Measurements from ENCODE around the gene PTBP2.
"Not testable (repeated sequence)": the region's sequence is repeated elsewhere in the genome, so short reads cannot be mapped to it uniquely, and the experiment has no call there.

Gene PTBP2

DNA sequence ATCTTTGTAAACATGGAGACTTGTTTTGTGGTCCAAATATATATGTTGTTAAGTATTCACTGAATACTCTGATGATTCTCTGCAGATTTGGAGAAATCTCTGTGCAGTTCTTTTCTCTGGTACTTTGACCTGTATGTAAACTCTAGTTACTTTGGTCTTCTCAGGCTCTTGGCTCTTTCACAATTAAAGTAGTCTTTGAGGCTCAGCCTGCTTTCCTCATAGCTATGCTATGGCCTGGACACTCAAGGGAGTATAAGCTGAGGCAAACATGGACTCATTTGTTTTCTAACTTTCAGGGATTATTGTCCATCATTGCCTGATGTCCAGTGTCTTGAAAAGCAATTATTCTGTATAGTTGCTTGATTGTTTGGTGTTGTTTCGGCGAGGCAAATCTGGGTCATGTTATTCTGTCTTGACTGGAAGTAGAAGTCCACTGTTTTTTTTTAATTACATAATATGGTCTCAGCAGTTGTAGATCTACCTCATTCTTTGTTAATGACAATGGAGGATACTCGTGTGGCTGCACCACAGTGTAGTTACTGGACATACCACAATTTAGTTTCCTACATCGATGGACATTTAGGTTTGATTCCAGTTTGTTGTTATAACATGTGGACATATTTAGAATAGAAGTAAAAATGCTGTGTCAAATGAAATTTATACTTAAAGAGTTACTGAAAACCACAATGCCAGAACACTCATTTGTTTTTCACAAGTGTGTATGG lies 9.2 kb downstream of the PTBP2 start:
- no peak for DNase-seq (ENCODE audit: low spot score)

DNA sequence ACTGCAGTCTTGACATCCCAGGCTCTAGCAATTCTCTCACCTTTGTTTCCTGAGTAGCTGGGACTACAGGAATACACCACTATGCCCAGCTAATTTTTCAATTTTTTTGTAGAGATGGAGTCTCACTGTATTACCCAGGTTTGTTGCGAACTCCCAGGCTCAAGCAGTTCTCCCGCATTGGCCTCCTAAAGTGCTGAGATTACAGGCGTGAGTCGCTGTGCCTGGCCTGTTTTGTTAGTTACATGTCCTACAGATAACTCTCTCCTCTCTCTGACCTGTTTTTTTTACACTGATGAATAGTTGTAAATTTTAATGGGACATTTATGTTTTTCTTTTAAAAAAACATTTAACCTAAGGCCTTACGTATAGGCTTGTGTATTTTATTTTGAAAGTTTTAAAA lies 19.8 kb downstream of the PTBP2 start:
- no peak for DNase-seq (ENCODE audit: low spot score)

DNA sequence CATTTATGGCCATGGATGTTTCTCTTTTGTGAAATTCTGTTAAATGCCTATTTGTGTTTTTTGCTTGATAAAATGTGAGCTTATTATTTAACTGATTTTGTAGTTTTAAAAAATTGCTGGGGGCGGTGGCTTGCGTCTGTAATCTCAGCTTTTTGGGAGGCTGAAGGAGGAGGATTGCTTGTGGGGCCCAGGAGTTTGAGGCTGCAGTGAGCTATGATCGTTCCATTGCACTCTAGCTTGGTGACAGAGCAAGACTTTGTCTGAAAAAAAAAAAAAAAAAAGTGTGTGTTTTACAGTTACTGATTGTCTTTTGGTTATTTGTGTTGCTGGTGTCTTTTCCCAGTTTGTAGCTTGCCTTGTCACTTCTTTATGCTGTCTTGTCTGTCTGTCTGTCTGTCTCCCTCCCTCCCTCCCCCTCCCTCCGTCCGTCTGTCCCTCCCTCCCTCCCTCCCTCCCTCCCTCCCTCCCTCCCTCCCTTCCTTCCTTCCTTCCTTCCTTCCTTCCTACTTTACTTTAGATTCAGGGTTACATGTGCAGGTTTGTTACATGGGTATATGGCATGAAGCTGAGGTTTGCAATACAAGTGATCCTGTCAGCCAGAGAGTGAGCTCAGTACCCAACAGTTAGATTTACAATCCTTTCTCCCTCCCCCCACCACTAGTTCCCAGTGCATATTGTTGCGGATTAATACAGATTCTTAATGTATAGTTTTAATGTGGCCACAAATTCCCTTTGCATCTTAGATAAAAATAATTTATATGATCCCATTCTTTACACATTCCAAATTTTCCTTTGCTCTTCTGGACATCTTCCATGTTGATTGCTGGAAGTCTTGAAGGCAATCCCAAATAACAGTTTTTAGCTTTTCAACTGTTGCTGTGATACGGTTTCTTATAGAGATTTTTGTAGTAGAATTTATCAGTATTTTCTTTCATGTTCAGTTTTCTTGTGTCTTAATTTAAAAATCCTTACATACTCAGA lies 25.1 kb downstream of the PTBP2 start:
- no peak for DNase-seq (ENCODE audit: low spot score)

DNA sequence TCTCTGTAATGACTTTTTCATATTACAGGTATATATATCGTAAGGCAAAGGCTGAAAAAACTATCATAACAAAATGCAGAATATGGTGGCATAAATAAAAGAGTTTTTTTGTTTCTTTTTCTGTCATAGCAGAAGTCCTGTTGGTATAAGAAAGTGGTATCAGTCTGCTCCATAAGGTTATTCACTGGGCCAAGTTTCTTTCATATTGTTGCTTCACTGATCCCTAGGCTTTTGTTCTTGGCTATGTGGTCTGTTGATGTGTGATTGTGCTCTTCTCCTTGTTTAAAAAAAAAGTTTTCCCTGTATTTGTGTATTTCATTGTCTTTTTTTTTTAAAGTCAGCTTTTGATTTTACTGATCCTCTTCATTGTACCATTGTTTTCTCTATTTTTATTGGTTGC lies 26.0 kb downstream of the PTBP2 start:
- DNase-seq (ENCODE audit: low spot score): no peak

DNA sequence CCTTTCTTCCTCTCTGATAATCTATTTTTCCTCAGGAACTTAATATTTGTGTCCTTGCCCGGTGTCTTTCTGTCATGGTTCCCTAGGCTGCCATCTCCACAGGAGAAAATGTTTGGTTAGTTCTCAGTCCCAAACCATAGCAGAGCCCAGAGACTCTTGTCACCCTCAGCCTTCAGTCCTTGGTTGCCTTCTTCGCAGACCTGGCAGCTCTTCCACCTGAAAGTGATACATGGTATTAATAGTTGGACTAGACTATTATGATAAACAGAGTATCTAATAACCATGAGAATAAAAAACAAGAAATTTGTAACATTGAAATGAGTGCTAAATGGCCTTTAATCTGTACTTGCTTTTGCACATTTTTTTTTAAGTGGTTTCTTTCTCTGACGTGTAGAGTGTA lies 26.5 kb downstream of the PTBP2 start:
- no peak for DNase-seq (ENCODE audit: low spot score)

DNA sequence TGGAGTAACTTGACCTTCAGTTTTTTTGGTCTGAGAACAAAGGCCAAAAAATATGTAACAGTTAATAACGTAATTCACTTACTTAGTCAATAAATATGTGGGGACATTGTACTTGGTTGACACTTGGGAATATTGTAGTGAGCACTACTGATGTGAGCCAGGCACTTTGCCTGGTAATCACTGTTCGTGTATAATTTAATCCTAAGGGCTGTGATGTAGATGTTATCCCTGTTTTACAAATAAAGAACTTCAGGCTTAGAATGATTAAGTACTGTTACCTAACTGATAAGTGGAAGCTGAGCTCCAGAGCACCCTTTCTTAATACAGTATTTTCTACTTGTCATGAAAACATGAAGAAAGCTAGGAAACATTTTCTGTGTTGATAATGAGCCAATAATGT lies 28.0 kb downstream of the PTBP2 start:
- DNase-seq (ENCODE audit: low spot score): no peak

DNA sequence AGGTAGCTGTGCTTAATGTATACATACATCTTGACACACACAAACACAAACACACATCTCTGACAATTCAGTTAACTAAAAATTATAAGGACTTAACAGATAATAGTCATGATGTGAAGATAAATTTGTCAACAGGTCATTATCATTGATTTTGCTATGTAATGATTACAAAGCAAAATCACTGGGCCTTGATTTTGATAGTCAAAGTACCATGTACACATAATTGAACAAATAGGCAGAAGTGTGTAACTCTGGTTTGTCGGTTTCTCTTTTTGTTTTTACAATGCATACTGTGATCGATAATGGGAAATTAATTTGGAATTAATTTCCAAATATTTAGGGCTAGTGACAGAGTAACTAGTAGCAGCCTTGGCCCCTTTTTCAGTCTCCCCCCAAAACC lies 30.8 kb downstream of the PTBP2 start:
- DNase-seq (ENCODE audit: low spot score): no peak

DNA sequence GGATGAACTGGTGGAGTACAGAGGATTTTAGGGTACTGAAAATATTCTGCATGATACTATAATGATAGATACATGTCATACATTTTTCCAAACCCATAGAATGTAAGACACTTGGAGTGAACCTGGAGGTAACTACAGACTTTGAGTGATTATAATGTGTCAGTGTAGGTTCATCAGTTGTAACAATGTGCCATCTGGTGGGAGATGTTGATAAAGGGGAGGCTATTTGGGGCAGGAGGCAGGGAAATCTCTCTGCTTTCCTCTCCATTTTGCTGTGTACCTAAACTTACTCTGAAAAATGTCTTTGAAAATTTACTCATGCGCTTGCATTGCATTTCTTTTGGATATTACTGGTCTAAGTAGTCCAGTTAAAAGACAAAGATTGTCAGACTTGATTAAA lies 35.2 kb downstream of the PTBP2 start:
- no peak for DNase-seq (ENCODE audit: low spot score)

DNA sequence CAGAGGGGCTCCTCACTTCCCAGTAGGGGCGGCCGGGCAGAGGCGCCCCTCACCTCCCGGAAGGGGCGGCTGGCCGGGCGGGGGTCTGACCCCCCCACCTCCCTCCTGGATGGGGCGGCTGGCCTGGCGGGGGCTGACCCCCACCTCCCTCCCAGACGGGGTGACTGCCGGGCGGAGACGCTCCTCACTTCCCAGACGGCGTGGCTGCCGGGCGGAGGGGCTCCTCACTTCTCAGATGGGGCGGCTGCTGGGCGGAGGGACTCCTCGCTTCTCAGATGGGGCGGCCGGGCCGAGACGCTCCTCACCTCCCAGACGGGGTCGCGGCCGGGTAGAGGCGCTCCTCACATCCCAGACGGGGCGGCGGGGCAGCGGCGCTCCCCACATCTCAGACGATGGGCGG lies 41.0 kb downstream of the PTBP2 start:
- not testable (repeated sequence) for DNase-seq (ENCODE audit: low spot score)

DNA sequence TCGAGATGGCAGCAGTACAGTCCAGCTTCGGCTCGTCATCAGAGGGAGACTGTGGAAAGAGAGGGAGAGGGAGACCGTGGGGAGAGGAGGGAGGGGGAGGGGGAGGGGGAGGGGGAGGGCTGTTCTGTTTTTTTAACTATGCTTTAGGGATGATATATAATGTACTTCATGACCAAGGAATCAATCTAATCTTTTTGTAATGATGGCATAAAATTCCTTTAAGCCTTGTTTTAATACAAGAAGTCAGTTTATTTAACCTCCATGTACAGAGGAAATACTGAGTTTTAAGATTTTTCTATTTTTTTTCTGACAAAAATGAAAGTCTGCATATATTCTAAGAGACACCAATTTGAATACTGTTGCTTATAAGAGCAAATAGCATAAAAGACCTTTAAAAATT lies 41.9 kb downstream of the PTBP2 start:
- no peak for DNase-seq (ENCODE audit: low spot score)

DNA sequence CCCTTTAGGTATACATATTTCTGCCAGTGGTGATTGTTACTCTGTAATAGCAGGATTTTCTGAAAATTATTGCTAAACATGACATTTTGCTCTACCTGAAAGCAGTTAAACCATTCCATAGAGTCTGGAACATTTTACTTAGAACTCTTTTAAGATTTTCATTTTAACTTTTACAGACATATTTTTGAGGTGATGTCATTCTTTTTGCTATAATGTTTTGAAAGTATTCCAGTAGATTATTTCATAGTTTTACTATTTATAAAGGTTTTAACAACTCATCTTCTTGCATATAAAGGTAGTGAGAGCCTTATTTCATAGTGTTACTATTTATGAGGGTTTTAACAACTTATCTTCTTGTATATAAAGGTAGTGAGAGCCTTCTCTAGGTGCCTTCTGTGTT lies 42.9 kb downstream of the PTBP2 start:
- no peak for DNase-seq (ENCODE audit: low spot score)

DNA sequence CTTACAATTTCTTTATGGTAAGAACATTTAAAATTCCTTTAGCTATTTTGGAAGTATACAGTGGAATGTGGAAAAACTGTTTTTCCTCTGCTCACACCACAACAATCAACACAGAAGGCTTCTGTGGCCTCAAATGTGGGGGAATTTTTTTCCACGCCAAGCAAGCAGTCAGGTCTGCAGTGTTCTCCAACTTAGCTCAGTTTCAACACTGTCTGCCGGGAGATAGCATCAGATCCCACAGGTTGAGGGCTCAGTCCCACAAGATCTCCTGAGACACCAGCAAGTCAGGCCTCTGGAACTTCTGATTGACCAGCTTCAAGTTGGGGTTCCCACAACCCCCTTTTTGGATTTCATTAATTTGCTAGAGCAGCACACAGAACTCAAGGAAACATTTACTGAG lies 50.3 kb downstream of the PTBP2 start:
- no peak for DNase-seq (ENCODE audit: low spot score)

DNA sequence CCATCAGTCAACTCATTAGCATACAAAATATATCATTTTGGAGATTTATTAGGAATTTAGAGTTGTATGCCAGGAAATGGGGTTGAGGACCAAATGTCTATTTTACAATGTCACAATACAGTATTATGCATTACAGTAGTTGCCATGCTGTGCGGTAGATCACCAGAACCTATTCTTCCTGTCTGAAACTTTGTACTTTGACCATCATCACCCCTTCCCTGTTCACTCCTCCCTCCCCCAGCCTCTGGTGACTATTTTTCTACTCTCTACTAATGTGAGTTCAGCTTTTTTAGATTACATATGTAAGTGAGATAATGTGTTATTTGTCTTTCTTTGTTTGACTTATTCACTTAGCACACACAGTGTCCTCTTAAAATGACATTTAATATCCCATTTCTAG lies 50.8 kb downstream of the PTBP2 start:
- no peak for DNase-seq (ENCODE audit: low spot score)

DNA sequence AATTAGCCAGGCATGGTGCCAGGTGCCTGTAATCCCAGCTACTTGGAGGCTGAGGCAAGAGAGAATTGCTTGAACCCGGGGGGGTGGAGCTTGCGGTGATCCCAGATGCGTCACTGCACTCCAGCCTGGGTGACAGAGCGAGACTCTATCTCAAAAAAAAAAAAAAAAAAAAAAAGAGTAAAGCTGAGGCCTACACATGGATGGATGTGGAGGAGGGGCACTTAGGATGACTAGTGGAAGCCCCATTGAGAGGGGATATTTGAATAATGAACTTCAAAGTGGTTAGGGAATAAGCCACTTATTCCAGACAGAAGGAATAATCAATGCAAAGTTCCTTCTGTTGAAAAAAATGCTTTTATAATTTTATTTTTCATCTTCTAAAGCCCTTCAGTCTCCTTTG lies 51.4 kb downstream of the PTBP2 start:
- DNase-seq (ENCODE audit: low spot score): no peak

DNA sequence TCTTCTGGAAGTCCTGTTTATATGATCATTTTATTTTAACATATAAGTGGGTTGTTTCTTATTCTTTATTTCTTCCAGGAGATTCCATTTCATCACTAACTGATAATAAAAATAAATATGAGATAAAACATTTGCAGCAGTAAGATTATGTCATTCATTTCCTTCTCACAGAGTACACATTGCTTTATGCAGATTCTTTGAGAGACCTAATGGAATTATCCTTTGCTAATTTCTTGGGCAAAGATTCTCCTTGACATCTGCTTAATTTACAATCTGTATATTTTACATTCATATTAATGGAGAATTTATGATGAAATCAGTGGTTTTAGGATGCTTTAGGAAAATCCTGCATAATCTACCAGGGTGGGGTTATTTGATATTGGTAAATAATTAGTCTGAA lies 60.6 kb downstream of the PTBP2 start:
- DNase-seq (ENCODE audit: low spot score): no peak

DNA sequence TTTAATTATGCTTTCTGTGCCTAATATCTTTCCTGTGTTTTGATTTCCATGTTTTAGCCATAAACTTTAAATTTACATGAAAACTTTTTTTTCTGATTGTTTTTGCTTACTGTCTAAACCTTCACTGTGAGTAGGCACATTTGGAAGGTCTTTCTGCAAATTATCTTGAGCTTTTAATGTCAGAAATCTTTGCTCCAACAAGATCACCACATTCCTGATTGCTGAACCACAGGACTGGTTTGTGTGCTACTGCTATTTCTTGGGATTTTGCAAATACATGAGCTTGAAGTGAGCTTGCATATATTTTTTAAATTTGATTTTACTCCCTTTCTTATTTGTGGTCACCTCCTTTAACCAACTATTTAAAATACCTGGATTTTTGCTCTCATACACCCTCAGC lies 61.3 kb downstream of the PTBP2 start:
- DNase-seq (ENCODE audit: low spot score): no peak

DNA sequence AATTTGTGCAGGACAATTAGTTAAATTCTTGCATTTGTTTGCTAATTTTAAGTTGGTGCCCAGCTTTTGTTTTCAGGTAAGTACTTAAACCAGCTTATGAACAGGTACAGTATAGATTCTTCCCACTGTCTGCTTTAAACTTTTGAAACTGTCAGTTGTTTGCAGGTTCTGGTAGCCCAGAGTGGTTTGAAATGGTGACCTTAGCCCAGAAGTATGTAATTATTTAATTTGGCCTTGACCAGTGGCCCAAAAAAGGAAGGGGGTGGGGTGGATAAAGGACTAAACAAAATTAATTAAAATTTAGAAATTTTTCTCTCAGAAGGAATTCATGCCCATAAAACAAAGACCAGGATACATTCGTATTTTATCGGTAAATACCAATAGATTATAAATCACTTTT lies 69.0 kb downstream of the PTBP2 start:
- DNase-seq (ENCODE audit: low spot score): no peak

DNA sequence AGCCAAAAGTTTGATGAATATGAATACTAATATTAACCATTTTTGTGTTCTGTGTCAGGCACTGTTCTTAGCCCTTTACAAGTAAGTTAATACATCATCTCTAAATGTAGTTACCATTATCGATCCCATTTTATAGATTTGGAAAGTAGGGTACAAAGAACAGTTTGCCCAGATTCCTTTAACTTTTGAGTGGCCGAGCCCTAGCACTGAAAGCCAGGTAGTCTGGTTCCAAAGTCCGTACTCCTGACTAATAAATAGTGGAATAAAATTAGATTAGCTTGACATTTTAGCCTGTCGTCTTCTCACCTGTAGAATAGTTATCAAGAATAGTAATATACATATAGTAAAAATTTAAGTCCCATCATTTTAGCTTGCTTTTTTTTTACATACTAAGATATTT lies 70.6 kb downstream of the PTBP2 start:
- DNase-seq (ENCODE audit: low spot score): no peak

DNA sequence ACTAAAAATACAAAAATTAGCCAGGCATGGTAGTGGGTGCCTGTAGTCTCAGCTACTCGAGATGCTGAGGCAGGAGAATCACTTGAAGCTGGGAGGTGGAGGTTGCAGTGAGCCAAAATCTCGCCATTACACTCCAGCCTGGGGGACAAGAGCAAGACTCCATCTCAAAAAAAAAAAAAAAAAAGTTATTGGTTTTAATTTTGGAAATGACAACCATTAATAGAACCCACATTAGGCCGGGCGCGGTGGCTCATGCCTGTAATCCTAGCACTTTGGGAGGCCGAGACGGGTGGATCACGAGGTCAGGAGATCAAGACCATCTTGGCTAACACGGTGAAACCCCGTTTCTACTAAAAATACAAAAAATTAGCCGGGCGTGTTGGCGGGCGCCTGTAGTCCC lies 80.1 kb downstream of the PTBP2 start:
- not testable (repeated sequence) for DNase-seq (ENCODE audit: low spot score)

DNA sequence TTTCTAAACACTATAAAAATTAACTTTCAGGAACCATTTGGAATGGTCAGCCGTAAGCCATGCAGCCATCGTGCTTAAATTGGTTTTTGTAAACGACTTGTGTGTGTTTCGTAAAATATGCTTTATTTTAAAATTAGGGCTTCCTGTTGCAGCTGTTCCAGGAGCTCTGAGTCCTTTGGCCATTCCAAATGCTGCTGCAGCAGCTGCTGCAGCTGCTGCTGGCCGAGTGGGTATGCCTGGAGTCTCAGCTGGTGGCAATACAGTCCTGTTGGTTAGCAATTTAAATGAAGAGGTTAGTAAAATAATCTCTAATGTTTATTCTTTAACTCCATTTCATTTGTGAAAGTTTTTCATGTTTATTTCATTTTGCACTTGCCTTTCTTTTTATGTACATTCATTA lies 83.1 kb downstream of the PTBP2 start:
- no peak for DNase-seq (ENCODE audit: low spot score)

DNA sequence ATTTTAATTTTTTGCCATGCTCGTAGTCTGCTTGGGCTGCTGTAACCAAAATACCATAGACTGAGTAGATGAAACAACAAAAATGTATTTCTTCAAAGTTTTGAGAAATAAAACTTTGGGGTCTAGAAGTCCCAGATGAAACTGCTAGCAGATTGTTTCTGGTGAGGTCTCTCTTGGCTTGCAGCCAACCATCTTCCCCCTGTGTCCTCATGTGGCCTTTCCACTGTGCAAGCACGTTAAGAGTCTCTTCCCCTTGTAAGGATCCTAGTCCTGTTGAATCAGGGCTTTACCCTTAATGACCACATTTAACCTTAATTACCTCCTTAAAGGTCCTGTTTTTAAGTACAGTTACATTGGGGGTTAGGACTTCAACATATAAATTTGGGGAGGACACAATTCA lies 86.6 kb downstream of the PTBP2 start:
- no peak for DNase-seq (ENCODE audit: low spot score)

DNA sequence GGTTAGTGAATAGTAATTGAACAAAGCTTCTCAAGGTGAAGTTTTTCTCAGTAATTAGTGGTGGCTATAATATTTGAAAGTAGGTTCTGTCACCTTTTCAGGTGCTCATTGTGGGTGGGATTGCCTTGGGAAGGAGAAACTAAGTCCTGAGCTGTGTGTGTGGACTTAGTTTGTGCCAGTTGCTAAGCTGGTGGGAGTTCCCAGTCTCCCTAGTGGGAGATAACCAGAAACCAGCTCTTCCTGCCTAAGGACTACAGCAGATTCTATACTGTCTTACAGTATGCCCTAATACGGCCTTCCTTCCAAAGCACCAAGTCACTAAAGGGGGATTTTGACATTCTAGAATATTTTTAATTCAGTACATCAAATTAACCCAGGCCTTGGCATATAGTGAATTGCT lies 94.3 kb downstream of the PTBP2 start:
- no peak for DNase-seq (ENCODE audit: low spot score)

DNA sequence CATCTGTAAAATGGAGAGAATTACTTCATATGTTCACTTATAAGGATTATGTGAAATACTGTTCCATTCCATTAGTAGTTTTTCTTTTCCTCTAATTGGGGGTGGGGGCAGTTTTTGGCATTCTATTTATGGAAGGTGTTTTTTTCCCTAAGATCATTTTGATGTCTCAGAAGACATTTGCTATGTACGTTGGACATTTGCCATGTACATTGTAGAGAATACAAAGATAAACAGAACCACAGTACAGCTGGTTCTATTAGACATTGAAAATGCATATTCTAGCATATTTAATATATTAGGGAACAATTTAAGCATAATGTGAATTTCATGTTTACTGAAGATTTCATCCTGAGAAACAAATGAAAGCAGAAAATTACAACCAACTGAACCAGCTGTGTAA lies 98.5 kb downstream of the PTBP2 start:
- DNase-seq (ENCODE audit: low spot score): no peak

DNA sequence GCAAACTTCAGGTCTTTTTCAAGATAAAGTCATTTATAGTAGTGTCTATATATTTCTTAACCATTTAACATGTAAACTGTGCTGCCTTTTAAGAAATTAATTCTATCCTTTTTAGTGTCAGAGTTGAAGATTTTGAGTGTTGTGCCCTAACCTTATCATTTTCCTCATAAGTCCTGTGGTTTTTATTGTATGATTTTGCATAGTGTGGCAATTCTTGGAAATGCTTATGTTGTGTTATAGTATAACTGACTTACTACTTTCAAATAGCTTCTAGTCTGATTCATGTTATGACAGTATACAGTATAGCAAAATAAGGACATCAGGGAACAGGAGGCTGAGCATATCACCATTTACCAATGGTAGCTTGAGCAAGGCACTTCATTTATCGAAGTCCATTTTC lies 99.1 kb downstream of the PTBP2 start:
- no peak for DNase-seq (ENCODE audit: low spot score)

Measured in cerebellar cortex (tissue), 1 donor.